HepG2 (cell line): ENCODE measurements around the gene SNUPN. TPM values are rescaled to one million over a fixed set of nuclear protein-coding genes. Genes with fewer than 3 reads are reported as not detected.

Experiments
- ATAC-seq: fragments of 200-7000 bp; cut with Tn5 transposase; 3 replicates; pipeline ENCODE4 v1.9.1; 2020; ENCODE audit warnings: mild to moderate bottlenecking, moderate library complexity
- BruUV-seq: library from RNA; stranded (reverse); fragments of 400-500 nt; replicated peaks from 2 replicates; lab custom pipeline; 2021; lab: Mats Ljungman, UMichigan
- CTCF ChIA-PET: fragments of 300-600 bp; formaldehyde crosslinking; extraction: SDS; loops from one replicate; lab custom pipeline; 2021; ENCODE audit warnings: low total read pairs, inconsistent platforms, low intra/inter-chr PET ratio; lab: Yijun Ruan, JAX
- POLR2A ChIA-PET: fragments of 350-600 bp; sonication (Branson Sonifier 250); formaldehyde crosslinking; loops from one replicate; lab custom pipeline; 2020; ENCODE audit warnings: antibody characterized with exemption, inconsistent platforms; lab: Yijun Ruan, JAX
- DNase-seq: peaks from one replicate; pipeline ENCODE4 v3.0.0-alpha.2; 2015; ENCODE audit warnings: low spot score
- FAIRE-seq: peaks from 3 replicates; lab custom pipeline; 2011; peaks lifted over from hg19 to GRCh38; lab: Jason Lieb, UNC
- H2AFZ ChIP-seq: one replicate; pipeline ENCODE4 v1.6.1; 2011; ENCODE audit warnings: low read length, inconsistent platforms
- H3K27ac ChIP-seq: fragments of 300-600 bp; 3 replicates; pipeline ENCODE4 v1.8.0; 2011; ENCODE audit warnings: mixed run types, mild to moderate bottlenecking, mixed read lengths, low read length, inconsistent platforms; ENCODE audit not compliant: insufficient read depth; ENCODE audit errors: extremely low read length
- H3K27me3 ChIP-seq, 2 experiments: fragments of 200-600 bp in 1 of 2; 2 replicates in 1 of 2; 3 replicates in 1 of 2; pipeline versions ENCODE4 v1.6.0 to v1.8.0; 2011; ENCODE audit warnings: low read length in 2 of 2, mild to moderate bottlenecking in 2 of 2, moderate library complexity in 2 of 2, inconsistent platforms in 1 of 2; ENCODE audit not compliant: insufficient read depth in 2 of 2, control insufficient read depth in 1 of 2
- H3K36me3 ChIP-seq, 2 experiments: fragments of 200-600 bp in 1 of 2; replicated peaks in 1 of 2; 2 replicates in 1 of 2; 3 replicates in 1 of 2; pipeline versions ENCODE4 v1.5.1 to v1.8.0; 2011; ENCODE audit warnings: low read length in 2 of 2, inconsistent platforms in 1 of 2; ENCODE audit not compliant: insufficient read depth in 2 of 2, control insufficient read depth in 1 of 2
- H3K4me1 ChIP-seq: 2 replicates; pipeline ENCODE4 v1.5.1; 2012; ENCODE audit warnings: low read length, inconsistent platforms; ENCODE audit not compliant: insufficient read depth
- H3K4me2 ChIP-seq: 2 replicates; pipeline ENCODE4 v1.6.0; 2011; ENCODE audit warnings: low read depth, low read length, inconsistent platforms
- H3K4me3 ChIP-seq, 3 experiments: fragments of 200-600 bp in 1 of 3; sonication (generic), shearing (Covaris generic) in 1 of 3; replicated peaks in 1 of 3; 2 replicates each; pipeline ENCODE4 v1.5.1; 2011 to 2016; ENCODE audit warnings: low read length in 3 of 3, inconsistent platforms in 2 of 3, low read depth in 2 of 3, mild to moderate bottlenecking in 2 of 3, control low read depth in 1 of 3, mixed read lengths in 1 of 3; ENCODE audit not compliant: insufficient read depth in 1 of 3
- H3K79me2 ChIP-seq: one replicate; pipeline ENCODE4 v1.6.1; 2011; ENCODE audit warnings: low read length, inconsistent platforms; ENCODE audit not compliant: insufficient read depth
- H3K9ac ChIP-seq: 2 replicates; pipeline ENCODE4 v1.6.0; 2011; ENCODE audit warnings: mild to moderate bottlenecking, low read depth, low read length, inconsistent platforms; ENCODE audit not compliant: insufficient read depth
- H3K9me3 ChIP-seq: 2 replicates; pipeline ENCODE4 v1.5.1; 2012; ENCODE audit warnings: mild to moderate bottlenecking, low read length
- H4K20me1 ChIP-seq: 2 replicates; pipeline ENCODE4 v1.6.0; 2011; ENCODE audit warnings: inconsistent platforms, mild to moderate bottlenecking, low read length, moderate library complexity; ENCODE audit not compliant: insufficient read depth
- HDAC6 ChIP-seq: fragments of 200-600 bp; sonication (generic); IDR thresholded peaks from 2 replicates; pipeline ENCODE4 v1.7.0; 2017; ENCODE audit warnings: mild to moderate bottlenecking, antibody characterized with exemption, low read length, low read depth
- HNRNPH1 ChIP-seq: fragments of 200-400 bp; formaldehyde crosslinking; optimal IDR thresholded peaks from 2 replicates; pipeline ENCODE3; 2017; ENCODE audit warnings: mild to moderate bottlenecking, low read depth, low read length
- HNRNPLL ChIP-seq: fragments of 200-400 bp; formaldehyde crosslinking; IDR thresholded peaks from 2 replicates; pipeline ENCODE4 v1.6.1; 2017; ENCODE audit warnings: mild to moderate bottlenecking, low read depth, low read length; ENCODE audit not compliant: poor library complexity, severe bottlenecking
- SCMH1 ChIP-seq: sonication (generic); formaldehyde crosslinking; IDR thresholded peaks from 2 replicates; pipeline ENCODE4 v1.9.0; 2021; ENCODE audit warnings: missing genetic modification reagents, mild to moderate bottlenecking, borderline replicate concordance
- SETDB1 ChIP-seq: sonication (generic); formaldehyde crosslinking; IDR thresholded peaks from 2 replicates; pipeline ENCODE4 v1.5.1; 2020; ENCODE audit warnings: missing genetic modification reagents, mild to moderate bottlenecking, borderline replicate concordance
- TMF1 ChIP-seq: sonication (generic); formaldehyde crosslinking; IDR thresholded peaks from 2 replicates; pipeline ENCODE4 v1.8.1; 2022; ENCODE audit warnings: low read depth, missing genetic modification reagents
- ZMYM3 ChIP-seq: sonication (generic); formaldehyde crosslinking; IDR thresholded peaks from 2 replicates; pipeline ENCODE4 v1.5.1; 2020; ENCODE audit warnings: mild to moderate bottlenecking, missing genetic modification reagents
- ZNF121 ChIP-seq: sonication (generic); formaldehyde crosslinking; IDR thresholded peaks from 2 replicates; pipeline ENCODE4 v1.5.0; 2020; ENCODE audit warnings: mild to moderate bottlenecking, missing genetic modification reagents
- ZNF263 ChIP-seq: sonication (generic); formaldehyde crosslinking; IDR thresholded peaks from 2 replicates; pipeline ENCODE4 v1.4.0; 2020; ENCODE audit warnings: missing genetic modification reagents
- ZNF333 ChIP-seq: sonication (generic); formaldehyde crosslinking; IDR thresholded peaks from 2 replicates; pipeline ENCODE4 v1.4.0; 2020; ENCODE audit warnings: mild to moderate bottlenecking, missing genetic modification reagents, borderline replicate concordance
- ZNF556 ChIP-seq: sonication (generic); formaldehyde crosslinking; IDR thresholded peaks from 2 replicates; pipeline ENCODE4 v1.4.0; 2020; ENCODE audit warnings: mild to moderate bottlenecking, missing genetic modification reagents, borderline replicate concordance
- ZNF589 ChIP-seq: sonication (generic); formaldehyde crosslinking; conservative IDR thresholded peaks from 2 replicates; pipeline ENCODE4 v1.8.0; 2022; ENCODE audit warnings: mild to moderate bottlenecking, moderate library complexity, missing genetic modification reagents
- ZNF703 ChIP-seq: sonication (generic); formaldehyde crosslinking; IDR thresholded peaks from 2 replicates; pipeline ENCODE4 v1.5.1; 2020; ENCODE audit warnings: missing genetic modification reagents, mild to moderate bottlenecking, moderate library complexity, borderline replicate concordance
- ZNF768 ChIP-seq: sonication (generic); formaldehyde crosslinking; IDR thresholded peaks from 2 replicates; pipeline ENCODE4 v1.4.0; 2020; ENCODE audit warnings: missing genetic modification reagents
- WGBS: methylation state at CpG from one replicate; pipeline ENCODE4 v1.1.6; 2017; ENCODE audit warnings: low lambda C conversion rate; 5-methylcytosine and 5-hydroxymethylcytosine counted together
- in situ Hi-C: cut with HindIII; loops from 2 replicates; pipeline ENCODE4 v1.10.0; 2017; ENCODE audit warnings: low pct_unique_long_range_greater_than_20kb; ENCODE audit not compliant: extremely low pct_ligation_motif_present
- intact Hi-C: fragments of 100-400 bp; cut with micrococcal nuclease; formaldehyde crosslinking; loops from one replicate; pipeline ENCODE4 v1.10.0; 2022; ENCODE audit not compliant: unreplicated experiment
- polyA plus RNA-seq, 8 experiments: library from polyadenylated mRNA; depleted of rRNA in 3 of 8; stranded (reverse) in 7 of 8; unstranded in 1 of 8; fragments of >200 nt; fragmentation: Illumina TruSeq in 4 of 8; extraction: Trizol in 4 of 8; gene quantifications; 2 replicates each; pipeline versions ENCODE4 v1.2.1 to v1.2.3, GENCODE V29; 2011 to 2016; ENCODE audit warnings: low read depth in 4 of 8, missing spikeins in 1 of 8, mixed read lengths in 1 of 8; ENCODE audit not compliant: insufficient read depth in 1 of 8
- total RNA-seq, 5 experiments: library from RNA; depleted of rRNA; stranded (reverse); fragments of >200 nt; fragmentation: Illumina TruSeq; extraction: Trizol; gene quantifications; 2 replicates each; pipeline ENCODE4 v1.2.3, GENCODE V29; 2016; ENCODE audit warnings: low read depth in 1 of 5
- TF ChIP-seq, protein P1 (sequence below): sonication (generic); formaldehyde crosslinking; IDR thresholded peaks from 2 replicates; pipeline ENCODE4 v1.8.0; 2022; ENCODE audit warnings: missing genetic modification reagents, mild to moderate bottlenecking, borderline replicate concordance

SNUPN gene
- total and polyA plus RNA-seq, 2 of the 13 experiments (the other 11 are each of a cell fraction or from before 2014, with no cell fraction given): 9.0 to 16.4 TPM

DNA sequence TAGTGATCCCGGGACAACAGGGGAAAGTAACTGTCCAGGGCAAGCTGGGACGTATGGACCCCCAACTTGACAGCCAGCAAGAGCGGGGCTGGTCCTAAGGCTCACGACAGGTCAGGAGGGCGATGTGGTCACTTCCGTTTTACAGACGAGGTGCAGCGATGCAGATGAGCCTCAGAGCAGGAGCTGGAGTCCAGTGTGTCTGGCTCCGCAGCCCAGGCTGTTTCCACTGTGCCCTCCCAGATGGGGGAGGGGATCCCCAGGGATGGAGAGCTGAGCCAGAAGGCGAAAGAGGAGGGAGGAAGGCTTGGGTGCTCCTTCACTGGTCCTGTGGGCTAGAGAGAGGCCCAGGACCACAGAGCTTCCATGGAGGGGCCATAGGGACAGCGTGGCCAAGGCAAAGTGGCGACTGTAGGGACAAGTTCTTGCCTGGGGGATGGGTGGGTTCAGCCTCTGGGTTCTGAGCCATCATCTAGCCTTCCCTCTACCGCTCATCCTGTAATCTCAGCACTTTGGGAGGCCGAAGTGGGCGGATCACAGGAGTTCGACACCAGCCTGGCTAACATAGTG lies 27.9 kb upstream of the SNUPN start:
- FAIRE-seq (no peak), DNase-seq (no peak), ATAC-seq (no peak)
- peaks cover 75% of the 10 kb centered on the region for H3K4me1 ChIP-seq
- H3K4me3 ChIP-seq: peak overlapping the region in 1 of 3 experiments; percentile 32; a peak in 1 of 6 replicates
- POLR2A ChIA-PET: interaction anchor here (5.3 kb wide), 1 partner anchor 14 kb away, joined by 47 read pairs; the partner anchor contains the start of gene IMP3
- BruUV-seq: no TSS peak
- H3K27me3 ChIP-seq: no peaks in the 10 kb centered on the region
- 94% methylated on average over 11 of the region's 16 CpGs for WGBS
- H3K36me3 ChIP-seq: peaks cover 11 to 23% of the 10 kb centered on the region in 2 experiments; a peak in 4 of 5 replicates
- no peaks in the 10 kb centered on the region for H3K9me3 ChIP-seq
- peak overlapping the region; percentile 97; the same call in 1 of the 2 replicates for H3K4me2 ChIP-seq
- no peak overlapping the region for H3K9ac ChIP-seq
- no peak overlapping the region for H3K27ac ChIP-seq
- in situ Hi-C loops: no loop called here
- CTCF ChIA-PET: no interaction called here
- H2AFZ ChIP-seq: no peak overlapping the region
- H3K79me2 ChIP-seq: peaks cover 74% of the 10 kb centered on the region
- peaks cover 32% of the 10 kb centered on the region for H4K20me1 ChIP-seq
- intact Hi-C loops: no loop called here
- no peak for TF ChIP-seq ZNF703 (CRISPR knock-in tag)
- TF ChIP-seq ZNF263 (CRISPR knock-in tag): 0 out of 2 replicates have a peak, but pooled peaks have one; percentile 19

GRCh38 chr15:75651810-75652543 lies 26.5 kb upstream of the SNUPN start:
- Histone ChIP-seq H2AFZ (no peak overlapping the region), H3K4me1 (peaks cover 75% of the 10 kb centered on the region), H3K4me2 (peak overlapping the region; percentile 97), H4K20me1 (peaks cover 32% of the 10 kb centered on the region), H3K9me3 (no peaks in the 10 kb centered on the region), H3K27me3 (no peaks in the 10 kb centered on the region; a peak in 1 of 5 replicates), H3K4me3 (peak overlapping the region; percentile 30 to 96 (median 33)), H3K9ac (peak overlapping the region; percentile 89), H3K36me3 (peaks cover 4 to 11% of the 10 kb centered on the region in 2 experiments; a peak in 3 of 5 replicates), H3K27ac (peak overlapping the region; percentile 44), H3K79me2 (peaks cover 76% of the 10 kb centered on the region)
- no TSS peak for BruUV-seq
- intact Hi-C loops: no loop called here
- 59% methylated on average over 2 of the region's 2 CpGs for WGBS
- ATAC-seq (no peak), DNase-seq (no peak), FAIRE-seq (no peak)
- in situ Hi-C loops: no loop called here
- ChIA-PET CTCF (no interaction called here), POLR2A (interaction anchor here (0.8 to 5.3 kb wide), 9 partner anchors 9 to 197 kb away, joined by 3 to 47 read pairs (median 4); partner anchors contain the start of genes IMP3 and SNUPN)
- TF ChIP-seq ZNF556 (CRISPR knock-in tag) (peak; percentile 5; the same call in 1 of the 2 replicates), HNRNPLL (peak; percentile 7), HDAC6 (no peak), SETDB1 (CRISPR knock-in tag) (no peak), SCMH1 (CRISPR knock-in tag) (no peak), TMF1 (no peak), ZNF589 (CRISPR knock-in tag) (no peak), ZNF333 (CRISPR knock-in tag) (0 out of 2 replicates have a peak, but pooled peaks have one; percentile 14), ZMYM3 (CRISPR knock-in tag) (0 out of 2 replicates have a peak, but pooled peaks have one; percentile 3), ZNF121 (no peak), ZNF768 (CRISPR knock-in tag) (peak; percentile 91), HNRNPH1 (no peak)
- TF ChIP-seq, protein P1, sequence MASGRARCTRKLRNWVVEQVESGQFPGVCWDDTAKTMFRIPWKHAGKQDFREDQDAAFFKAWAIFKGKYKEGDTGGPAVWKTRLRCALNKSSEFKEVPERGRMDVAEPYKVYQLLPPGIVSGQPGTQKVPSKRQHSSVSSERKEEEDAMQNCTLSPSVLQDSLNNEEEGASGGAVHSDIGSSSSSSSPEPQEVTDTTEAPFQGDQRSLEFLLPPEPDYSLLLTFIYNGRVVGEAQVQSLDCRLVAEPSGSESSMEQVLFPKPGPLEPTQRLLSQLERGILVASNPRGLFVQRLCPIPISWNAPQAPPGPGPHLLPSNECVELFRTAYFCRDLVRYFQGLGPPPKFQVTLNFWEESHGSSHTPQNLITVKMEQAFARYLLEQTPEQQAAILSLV (CRISPR knock-in tag): 0 out of 2 replicates have a peak, but pooled peaks have one; percentile 16
